A673 (cell line): ENCODE measurements around the gene FOXK1. TPM values are rescaled to one million over a fixed set of nuclear protein-coding genes. Genes with fewer than 3 reads are reported as not detected.

Experiments
- BruUV-seq: library from RNA; stranded (reverse); fragments of 400-500 nt; replicated peaks from 2 replicates; lab custom pipeline; 2021; lab: Mats Ljungman, UMichigan
- CTCF ChIA-PET: fragments of 300-600 bp; sonication (Branson Sonifier 250); formaldehyde crosslinking; loops from one replicate; lab custom pipeline; 2022; ENCODE audit warnings: antibody characterized with exemption; lab: Charles Lee
- POLR2A ChIA-PET: fragments of 300-600 bp; sonication (Branson Sonifier 250); formaldehyde crosslinking; loops from one replicate; lab custom pipeline; 2022; ENCODE audit warnings: antibody characterized with exemption; ENCODE audit not compliant: low non-redundant PET; lab: Charles Lee
- DNase-seq: peaks from one replicate; pipeline ENCODE4 v3.0.0-alpha.2; 2015; ENCODE audit warnings: low spot score
- H3K27ac ChIP-seq: fragments of 200-600 bp; sonication (generic); 2 replicates; pipeline ENCODE4 v1.5.1; 2016; ENCODE audit warnings: mixed run types, low read depth, mild to moderate bottlenecking, mixed read lengths, antibody characterized with exemption, low read length; ENCODE audit not compliant: poor library complexity, severe bottlenecking
- H3K27me3 ChIP-seq: fragments of 200-600 bp; sonication (generic); replicated peaks from 2 replicates; pipeline ENCODE4 v1.6.1; 2017; ENCODE audit warnings: mixed run types, low read depth, mild to moderate bottlenecking, mixed read lengths, antibody characterized with exemption, low read length; ENCODE audit not compliant: insufficient read depth, poor library complexity
- H3K36me3 ChIP-seq: fragments of 200-600 bp; sonication (generic); 2 replicates; pipeline ENCODE4 v1.6.1; 2016; ENCODE audit warnings: mixed run types, mild to moderate bottlenecking, mixed read lengths, antibody characterized with exemption, low read length; ENCODE audit not compliant: insufficient read depth, poor library complexity, severe bottlenecking
- H3K4me1 ChIP-seq: fragments of 200-600 bp; sonication (generic); 2 replicates; pipeline ENCODE4 v1.6.1; 2017; ENCODE audit warnings: mixed run types, mild to moderate bottlenecking, mixed read lengths, antibody characterized with exemption, low read length; ENCODE audit not compliant: insufficient read depth, poor library complexity, severe bottlenecking
- H3K4me3 ChIP-seq: fragments of 200-600 bp; sonication (generic); 2 replicates; pipeline ENCODE4 v1.5.1; 2016; ENCODE audit warnings: low read depth, mixed run types, mild to moderate bottlenecking, mixed read lengths, low read length; ENCODE audit not compliant: poor library complexity, severe bottlenecking
- H3K9me3 ChIP-seq: fragments of 200-600 bp; sonication (generic); 2 replicates; pipeline ENCODE4 v1.6.1; 2016; ENCODE audit warnings: mixed run types, low read depth, mild to moderate bottlenecking, mixed read lengths, antibody characterized with exemption, low read length; ENCODE audit not compliant: poor library complexity, severe bottlenecking
- CTCF ChIP-seq: fragments of 300-800, 200-600 bp; sonication (generic); conservative IDR thresholded peaks from 2 replicates; pipeline ENCODE4 v1.5.1; 2017; ENCODE audit warnings: low read depth, mild to moderate bottlenecking, antibody characterized with exemption, low read length, moderate library complexity, mixed read lengths
- EZH2 ChIP-seq: fragments of 200-600 bp; sonication (generic); IDR thresholded peaks from 2 replicates; pipeline ENCODE4 v1.6.1; 2017; ENCODE audit warnings: borderline replicate concordance, low read depth, mild to moderate bottlenecking, mixed read lengths, antibody characterized with exemption, low read length; ENCODE audit not compliant: poor library complexity, severe bottlenecking
- intact Hi-C: fragments of 100-400 bp; cut with micrococcal nuclease; formaldehyde crosslinking; loops from one replicate; pipeline ENCODE4 v1.10.0; 2022; ENCODE audit not compliant: unreplicated experiment
- total RNA-seq: library from RNA; stranded (reverse); gene quantifications from 2 replicates; pipeline ENCODE4 v1.2.3, GENCODE V29; 2021

Gene FOXK1
- total RNA-seq, 1 experiment from 2014 or later = 43.8 TPM

GRCh38 chr7:4702961-4703512 is 20.9 kb downstream of the FOXK1 start:
- no TSS peak for BruUV-seq
- H3K27ac ChIP-seq = peak overlapping the region; percentile 42
- POLR2A ChIA-PET = no interaction called here
- no peaks in the 10 kb centered on the region for H3K9me3 ChIP-seq
- H3K27me3 ChIP-seq = no peaks in the 10 kb centered on the region
- CTCF ChIA-PET = no interaction called here
- peaks cover 47% of the 10 kb centered on the region for H3K4me1 ChIP-seq
- no peak overlapping the region for H3K4me3 ChIP-seq
- no peaks in the 10 kb centered on the region for H3K36me3 ChIP-seq
- intact Hi-C loops = no loop called here
- TF ChIP-seq CTCF (no peak), EZH2 (no peak)
- DNase-seq = no peak

DNA sequence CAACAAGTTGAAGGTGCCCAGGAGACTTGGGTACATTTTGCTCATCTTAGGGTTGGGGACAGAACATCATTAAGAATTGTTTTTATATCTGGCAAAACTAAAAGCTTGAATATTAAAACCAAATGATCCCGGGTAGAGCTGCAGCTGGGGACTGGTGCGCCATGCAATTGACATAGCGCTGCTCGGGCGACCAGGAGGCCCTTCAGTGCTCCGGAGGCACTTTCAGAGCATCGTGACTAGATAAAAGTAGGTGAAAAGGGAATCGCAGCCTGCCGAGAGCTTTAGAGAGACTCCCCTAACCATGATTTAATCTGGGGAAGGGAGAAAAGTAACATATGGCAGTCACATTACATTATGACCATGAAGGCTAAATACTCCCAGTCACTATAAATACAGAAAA is 21.4 kb downstream of the FOXK1 start:
- no peaks in the 10 kb centered on the region for H3K9me3 ChIP-seq
- no TSS peak for BruUV-seq
- no peak for TF ChIP-seq EZH2
- TF ChIP-seq CTCF = no peak
- ChIA-PET POLR2A (no interaction called here), CTCF (no interaction called here)
- no peak for DNase-seq
- no peak overlapping the region for H3K27ac ChIP-seq
- no peaks in the 10 kb centered on the region for H3K27me3 ChIP-seq
- H3K36me3 ChIP-seq = no peaks in the 10 kb centered on the region
- H3K4me1 ChIP-seq = peaks cover 52% of the 10 kb centered on the region
- no peak overlapping the region for H3K4me3 ChIP-seq
- intact Hi-C loops = no loop called here

DNA sequence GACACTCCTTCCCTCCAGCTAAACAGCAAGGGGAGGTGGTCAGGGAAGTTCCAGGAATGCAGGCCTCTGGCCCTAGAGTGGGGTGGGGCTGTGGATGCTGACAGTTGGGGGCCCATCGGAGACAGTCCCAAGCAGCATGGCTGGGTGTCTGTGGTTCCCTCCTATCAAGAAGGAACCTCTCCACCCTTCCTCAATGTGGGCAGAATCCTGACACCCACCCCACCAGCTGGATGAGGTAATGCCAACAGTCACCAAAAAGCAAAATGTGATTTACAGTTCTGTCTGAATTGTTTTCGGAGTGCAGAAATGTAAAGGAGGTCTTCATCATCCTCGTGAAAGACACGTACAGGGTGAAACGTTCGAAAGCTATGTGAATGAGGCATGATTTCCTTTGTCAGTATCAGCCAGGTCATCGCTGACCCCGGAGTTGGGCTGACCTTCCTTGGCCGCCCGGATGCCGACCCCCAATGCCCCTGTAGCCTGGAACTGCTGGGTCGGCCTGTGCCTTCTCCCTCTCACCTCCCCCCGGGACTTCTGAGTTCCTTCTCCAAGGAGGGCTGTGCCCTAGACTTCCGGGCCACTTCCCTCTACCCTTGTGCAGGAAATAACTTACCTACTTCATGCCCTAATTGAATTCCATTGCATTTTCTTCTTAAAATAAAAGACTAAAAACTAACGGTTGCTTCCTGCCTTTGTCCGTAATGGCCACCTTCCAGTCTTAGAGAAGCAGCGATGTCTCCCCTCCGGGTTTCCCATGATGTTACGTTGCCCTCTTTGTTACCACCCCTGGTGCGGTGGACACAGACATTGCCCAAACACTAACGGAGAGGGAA is 24.5 kb downstream of the FOXK1 start:
- no peak for TF ChIP-seq CTCF
- TF ChIP-seq EZH2 = no peak
- POLR2A ChIA-PET = interaction anchor here (0.5 to 0.6 kb wide), 2 partner anchors 17 to 750 kb away, joined by 3 read pairs; no protein-coding TSS in a partner anchor
- Histone ChIP-seq H3K36me3 (no peaks in the 10 kb centered on the region), H3K27me3 (no peaks in the 10 kb centered on the region), H3K4me1 (peaks cover 49% of the 10 kb centered on the region), H3K4me3 (peak overlapping the region; percentile 40), H3K27ac (peak overlapping the region; percentile 92), H3K9me3 (no peaks in the 10 kb centered on the region)
- BruUV-seq = TSS peak; percentile 91
- CTCF ChIA-PET = interaction anchor here (0.6 kb wide), 2 partner anchors 177 to 1842 kb away, joined by 3 to 4 read pairs; partner anchors contain the start of gene RADIL
- intact Hi-C loops = loop anchor here (2.0 kb wide), 1 partner anchor 38 kb away; no protein-coding TSS in a partner anchor
- DNase-seq = peak; percentile 70
